H9 (cell line): Measurements from ENCODE around the gene FABP7. TPM values are rescaled to one million over a fixed set of nuclear protein-coding genes. Genes with fewer than 3 reads are reported as not detected.

Experiments used
- DNase-seq: peaks from one replicate; pipeline ENCODE4 v3.0.0-alpha.2; 2017
- H2AFZ ChIP-seq: one replicate; pipeline ENCODE4 v1.6.1; 2013; ENCODE audit warnings: mild to moderate bottlenecking, low read length, control low read depth, moderate library complexity
- H2AK5ac ChIP-seq: 2 replicates; pipeline ENCODE4 v1.6.1; 2013; ENCODE audit warnings: low read length, control low read depth, mixed read lengths; ENCODE audit not compliant: insufficient read length
- H2BK120ac ChIP-seq: one replicate; pipeline ENCODE4 v1.6.1; 2013; ENCODE audit warnings: low read depth, mild to moderate bottlenecking, low read length, control low read depth, inconsistent platforms; ENCODE audit not compliant: poor library complexity, severe bottlenecking
- H2BK12ac ChIP-seq: 2 replicates; pipeline ENCODE4 v1.6.1; 2013; ENCODE audit warnings: low read length, control low read depth, mixed read lengths, low read depth; ENCODE audit not compliant: insufficient read length
- H2BK15ac ChIP-seq: 2 replicates; pipeline ENCODE4 v1.6.1; 2013; ENCODE audit warnings: low read depth, low read length, control low read depth
- H2BK20ac ChIP-seq: one replicate; pipeline ENCODE4 v1.6.1; 2013; ENCODE audit warnings: low read depth, mild to moderate bottlenecking, low read length, control low read depth, inconsistent platforms; ENCODE audit not compliant: poor library complexity, severe bottlenecking
- H2BK5ac ChIP-seq: 2 replicates; pipeline ENCODE4 v1.6.1; 2013; ENCODE audit warnings: low read length, control low read depth, mixed read lengths; ENCODE audit not compliant: insufficient read length
- H3K14ac ChIP-seq: 2 replicates; pipeline ENCODE4 v1.6.1; 2013; ENCODE audit warnings: low read length, control low read depth; ENCODE audit not compliant: insufficient read depth
- H3K18ac ChIP-seq: 2 replicates; pipeline ENCODE4 v1.6.1; 2013; ENCODE audit warnings: low read depth, mild to moderate bottlenecking, mixed read lengths, low read length, control low read depth; ENCODE audit not compliant: insufficient read length
- H3K23ac ChIP-seq: 2 replicates; pipeline ENCODE4 v1.6.1; 2013; ENCODE audit warnings: low read length, control low read depth, mixed read lengths, low read depth; ENCODE audit not compliant: insufficient read length
- H3K23me2 ChIP-seq: 2 replicates; pipeline ENCODE4 v1.6.1; 2013; ENCODE audit warnings: low read depth, mild to moderate bottlenecking, mixed read lengths, low read length, control low read depth; ENCODE audit not compliant: insufficient read length, poor library complexity, severe bottlenecking
- H3K27ac ChIP-seq: 2 replicates; pipeline ENCODE4 v1.5.1; 2013; ENCODE audit warnings: low read length, control low read depth, mixed read lengths, low read depth; ENCODE audit not compliant: insufficient read length
- H3K27me3 ChIP-seq: 2 replicates; pipeline ENCODE4 v1.6.1; 2013; ENCODE audit warnings: low read length, control low read depth, inconsistent platforms; ENCODE audit not compliant: insufficient read depth
- H3K4ac ChIP-seq: 2 replicates; pipeline ENCODE4 v1.6.1; 2013; ENCODE audit warnings: low read depth, mild to moderate bottlenecking, control low read depth, inconsistent platforms, low read length, moderate library complexity
- H3K4me1 ChIP-seq: 2 replicates; pipeline ENCODE4 v1.6.1; 2013; ENCODE audit warnings: low read length, control low read depth, inconsistent platforms; ENCODE audit not compliant: insufficient read depth
- H3K4me2 ChIP-seq: 2 replicates; pipeline ENCODE4 v1.6.1; 2013; ENCODE audit warnings: low read length, control low read depth, mixed read lengths; ENCODE audit not compliant: insufficient read length, insufficient read depth
- H3K56ac ChIP-seq: 2 replicates; pipeline ENCODE4 v1.6.1; 2013; ENCODE audit warnings: low read depth, mild to moderate bottlenecking, mixed read lengths, low read length, control low read depth; ENCODE audit not compliant: insufficient read length
- H3K79me1 ChIP-seq: 2 replicates; pipeline ENCODE4 v1.6.1; 2013; ENCODE audit warnings: low read depth, mild to moderate bottlenecking, moderate library complexity, low read length, control low read depth, inconsistent platforms; ENCODE audit not compliant: insufficient read depth, poor library complexity, severe bottlenecking
- H3K79me2 ChIP-seq: 2 replicates; pipeline ENCODE4 v1.6.1; 2013; ENCODE audit warnings: low read length, control low read depth, inconsistent platforms; ENCODE audit not compliant: insufficient read depth
- H3K9ac ChIP-seq: 2 replicates; pipeline ENCODE4 v1.6.1; 2013; ENCODE audit warnings: low read length, control low read depth, mixed read lengths; ENCODE audit not compliant: insufficient read length; ENCODE audit errors: extremely low read depth
- H3K9me3 ChIP-seq: one replicate; pipeline ENCODE4 v1.6.1; 2013; ENCODE audit warnings: low read depth, low read length, inconsistent platforms; ENCODE audit not compliant: control insufficient read depth
- H3T11ph ChIP-seq: one replicate; pipeline ENCODE4 v1.6.1; 2013; ENCODE audit warnings: mild to moderate bottlenecking, low read length, control low read depth, inconsistent platforms
- H4K20me1 ChIP-seq: one replicate; pipeline ENCODE4 v1.6.1; 2013; ENCODE audit not compliant: control insufficient read depth, insufficient read length, insufficient read depth
- H4K5ac ChIP-seq: 2 replicates; pipeline ENCODE4 v1.6.1; 2013; ENCODE audit warnings: low read depth, mild to moderate bottlenecking, mixed read lengths, low read length, control low read depth; ENCODE audit not compliant: insufficient read length
- H4K8ac ChIP-seq: replicated peaks from 2 replicates; pipeline ENCODE4 v1.6.1; 2013; ENCODE audit warnings: low read length, control low read depth, mixed read lengths, low read depth; ENCODE audit not compliant: insufficient read length
- H4K91ac ChIP-seq: 2 replicates; pipeline ENCODE4 v1.6.1; 2013; ENCODE audit warnings: low read depth, mild to moderate bottlenecking, moderate library complexity, mixed read lengths, low read length, control low read depth; ENCODE audit not compliant: insufficient read length
- H3K27ac Mint-ChIP-seq, 3 experiments: 2 replicates in 2 of 3; 3 replicates in 1 of 3; pipeline ENCODE4 v1.8.0; 2020 to 2021; ENCODE audit warnings: mixed read lengths in 3 of 3, mild to moderate bottlenecking in 1 of 3, moderate library complexity in 1 of 3
- H3K27me3 Mint-ChIP-seq: 2 replicates; pipeline ENCODE4 v1.8.0; 2021; ENCODE audit warnings: low read depth, mild to moderate bottlenecking, moderate library complexity, mixed read lengths
- H3K36me3 Mint-ChIP-seq, 3 experiments: 2 replicates in 2 of 3; 3 replicates in 1 of 3; pipeline ENCODE4 v1.8.0; 2020 to 2021; ENCODE audit warnings: low read depth in 3 of 3, mixed read lengths in 3 of 3; ENCODE audit not compliant: insufficient read depth in 1 of 3
- H3K4me1 Mint-ChIP-seq, 2 experiments: 2 replicates each; pipeline ENCODE4 v1.8.0; 2020; ENCODE audit warnings: mixed read lengths in 2 of 2
- H3K4me3 Mint-ChIP-seq, 2 experiments: 2 replicates in 1 of 2; 3 replicates in 1 of 2; pipeline ENCODE4 v1.8.0; 2020 to 2021; ENCODE audit warnings: mild to moderate bottlenecking in 2 of 2, mixed read lengths in 2 of 2, moderate library complexity in 1 of 2
- H3K9me3 Mint-ChIP-seq, 2 experiments: 2 replicates in 1 of 2; 3 replicates in 1 of 2; pipeline ENCODE4 v1.8.0; 2020; ENCODE audit warnings: mild to moderate bottlenecking in 2 of 2, mixed read lengths in 2 of 2, moderate library complexity in 1 of 2
- CTCF ChIP-seq: fragments of 200-600 bp; sonication (generic); conservative IDR thresholded peaks from 3 replicates; pipeline ENCODE4 v1.8.0; 2021; ENCODE audit warnings: antibody characterized with exemption, mild to moderate bottlenecking
- WGBS: extraction: QIAGEN DNeasy Blood & Tissue Kit; methylation state at CpG from one replicate; pipeline ENCODE4 v1.1.7; 2013; ENCODE audit warnings: missing lambda C conversion rate, low lambda C conversion rate, mixed read lengths; ENCODE audit not compliant: insufficient read length; ENCODE audit errors: extremely low coverage; 5-methylcytosine and 5-hydroxymethylcytosine counted together
- total RNA-seq: library from RNA; stranded (reverse); gene quantifications from 2 replicates; pipeline ENCODE4 v1.2.1, GENCODE V29; 2021

The FABP7 gene
- total RNA-seq, 1 experiment from 2014 or later, result 3.9 TPM

GRCh38 chr6:122749451-122750050 is 30.0 kb upstream of the FABP7 start:
- no peak overlapping the region for H2BK15ac ChIP-seq
- H3K23ac ChIP-seq, result no peak overlapping the region
- no peak overlapping the region for H2AK5ac ChIP-seq
- H3K27ac ChIP-seq, result no peak overlapping the region
- no peak overlapping the region for H3T11ph ChIP-seq
- H3K9me3 Mint-ChIP-seq, result peaks cover 10 to 21% of the 10 kb centered on the region in 2 experiments
- no peak overlapping the region for H2AFZ ChIP-seq
- H3K4me3 Mint-ChIP-seq, result no peak overlapping the region
- no peak overlapping the region for H3K27ac Mint-ChIP-seq
- H3K9ac ChIP-seq, result no peak overlapping the region
- H3K79me2 ChIP-seq, result no peaks in the 10 kb centered on the region
- no peaks in the 10 kb centered on the region for H3K79me1 ChIP-seq
- TF ChIP-seq CTCF, result no peak
- H2BK12ac ChIP-seq, result no peak overlapping the region
- peaks cover 24 to 25% of the 10 kb centered on the region in 2 experiments for H3K4me1 Mint-ChIP-seq
- H4K8ac ChIP-seq, result no peak overlapping the region
- no peak overlapping the region for H2BK120ac ChIP-seq
- no peak overlapping the region for H3K4me2 ChIP-seq
- no peak overlapping the region for H4K91ac ChIP-seq
- no peak overlapping the region for H2BK5ac ChIP-seq
- H3K36me3 Mint-ChIP-seq, result peaks cover 5 to 16% (median 10%) of the 10 kb centered on the region in 3 experiments
- H4K20me1 ChIP-seq, result no peaks in the 10 kb centered on the region
- no peaks in the 10 kb centered on the region; the same call in 1 of the 2 replicates for H3K27me3 ChIP-seq
- WGBS, result no CpG with 5 or more reads among the region's 4 CpGs
- peaks cover 4% of the 10 kb centered on the region; the same call in 1 of the 2 replicates for H3K4me1 ChIP-seq
- H3K9me3 ChIP-seq, result no peaks in the 10 kb centered on the region
- H3K4ac ChIP-seq, result no peak overlapping the region
- no peaks in the 10 kb centered on the region for H3K23me2 ChIP-seq
- H4K5ac ChIP-seq, result no peak overlapping the region
- H3K14ac ChIP-seq, result no peak overlapping the region
- H3K56ac ChIP-seq, result no peak overlapping the region
- no peak for DNase-seq
- no peak overlapping the region for H3K18ac ChIP-seq
- no peak overlapping the region for H2BK20ac ChIP-seq
- H3K27me3 Mint-ChIP-seq, result peaks cover 8% of the 10 kb centered on the region
